HG03025 (cell line): ENCODE data around the gene RAET1E.
"Not testable (repeated sequence)": the region's sequence is repeated elsewhere in the genome, so short reads cannot be mapped to it uniquely, and the experiment has no call there.

Experiments
- ATAC-seq: cut with Tn5 transposase; IDR thresholded peaks from one replicate; pipeline ENCODE4 v1.9.1; 2021; ENCODE audit warnings: mild to moderate bottlenecking, moderate library complexity; ENCODE audit not compliant: unreplicated experiment, low FRiP score

Gene RAET1E

DNA sequence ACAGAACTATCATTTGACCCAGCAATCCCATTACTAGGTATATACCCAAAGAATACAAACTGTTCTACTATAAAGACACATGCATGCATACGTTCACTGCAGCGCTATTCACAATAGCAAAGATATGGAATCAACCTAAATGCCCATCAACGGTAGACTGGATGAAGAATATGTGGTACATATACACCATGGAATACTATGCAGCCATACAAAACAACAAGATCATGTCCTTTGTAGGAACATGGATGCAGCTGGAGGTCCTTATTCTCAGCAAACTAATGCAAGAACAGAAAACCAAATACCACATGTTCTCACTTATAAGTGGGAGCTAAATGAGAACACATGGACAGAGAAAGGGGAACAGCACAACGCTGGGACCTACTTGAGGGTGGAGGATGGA, 49.6 kb downstream of the RAET1E start:
- not testable (repeated sequence) for ATAC-seq
